Measurements from ENCODE around the gene PFN3. TPM values are rescaled to one million over a fixed set of nuclear protein-coding genes. Genes with fewer than 3 reads are reported as not detected.
A peak's percentile ranks its signal among the peaks of the same experiment; 100 is the strongest.

PFN3 gene
- total and polyA plus RNA-seq, 2 of the 13 experiments (the other 11 are each of a cell fraction or from before 2014, with no cell fraction given), result not detected

DNA sequence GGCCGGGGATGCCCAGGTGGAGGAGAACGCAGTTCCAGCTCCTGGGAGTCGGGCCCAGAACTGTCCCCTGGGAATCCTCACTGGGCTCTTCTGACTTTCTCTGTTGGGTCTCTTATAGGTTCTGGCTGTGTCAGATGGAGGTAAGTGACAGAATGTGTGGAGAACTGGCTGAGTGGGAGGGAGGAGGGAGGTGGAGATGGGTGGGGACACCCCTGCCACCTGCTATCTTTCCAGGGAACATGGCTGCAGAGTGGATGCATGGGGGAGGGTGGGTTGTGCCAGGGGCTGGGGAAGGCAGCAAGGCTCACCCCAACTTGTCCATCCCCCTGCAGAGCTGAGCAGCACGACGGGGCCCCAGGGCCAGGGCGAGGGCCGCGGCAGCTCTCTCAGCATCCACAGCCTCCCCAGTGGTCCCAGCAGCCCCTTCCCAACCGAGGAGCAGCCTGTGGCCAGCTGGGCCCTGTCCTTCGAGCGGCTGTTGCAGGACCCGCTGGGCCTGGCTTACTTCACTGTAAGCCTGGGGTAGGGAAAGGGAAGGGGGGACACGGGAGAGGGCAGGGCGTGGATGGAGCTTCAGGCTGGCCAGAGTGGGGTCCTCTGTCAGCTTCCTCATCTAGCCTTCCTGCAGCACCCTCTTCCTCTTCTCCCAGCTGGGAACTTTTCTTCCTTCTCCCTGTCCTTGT is 34.5 kb downstream of the PFN3 start:
- no peaks in the 10 kb centered on the region for H3K79me2 ChIP-seq (ENCODE audit: insufficient read depth, low read length)
- H3K4me3 ChIP-seq (replicated peaks in 1 of 3; ENCODE audit: insufficient read depth in 1 of 3, low read depth in 2 of 3, low read length in 3 of 3), result peak overlapping the region; percentile 64 to 75 (median 68); a peak in 5 of 6 replicates
- H3K9me3 ChIP-seq (ENCODE audit: low read length), result no peaks in the 10 kb centered on the region
- no peaks in the 10 kb centered on the region for H3K36me3 ChIP-seq (replicated peaks in 1 of 2; ENCODE audit: control insufficient read depth in 1 of 2, insufficient read depth in 2 of 2, low read length in 2 of 2)
- ATAC-seq (0 out of 3 replicates have a peak, but pooled peaks have one; percentile 2), FAIRE-seq (no peak), DNase-seq (ENCODE audit: low spot score) (no peak)
- peak overlapping the region; percentile 85 for H3K4me2 ChIP-seq (ENCODE audit: low read depth, low read length)
- no peak overlapping the region for H2AFZ ChIP-seq (ENCODE audit: low read length)
- ChIA-PET CTCF (ENCODE audit: low intra/inter-chr PET ratio, low total read pairs) (no interaction called here), POLR2A (interaction anchor here (1.1 to 7.9 kb wide), 11 partner anchors 8 to 279 kb away, joined by 3 to 239 read pairs (median 10); partner anchors contain the start of genes FGFR4, GRK6, LMAN2 and RGS14)
- H3K4me1 ChIP-seq (ENCODE audit: insufficient read depth, low read length), result peaks cover 86% of the 10 kb centered on the region
- WGBS (ENCODE audit: low lambda C conversion rate), result 12% methylated on average over 6 of the region's 14 CpGs
- H3K9ac ChIP-seq (ENCODE audit: insufficient read depth, low read depth, low read length), result peak overlapping the region; percentile 67
- BruUV-seq (replicated peaks), result no TSS peak
- H3K27me3 ChIP-seq (ENCODE audit: control insufficient read depth in 1 of 2, insufficient read depth in 2 of 2, low read length in 2 of 2), result peaks cover 0 to 16% of the 10 kb centered on the region in 2 experiments; a peak in 4 of 5 replicates
- intact Hi-C loops (cut with micrococcal nuclease; ENCODE audit: unreplicated experiment) (loop anchor here (5.0 kb wide), 1 partner anchor 49 kb away; no protein-coding TSS in a partner anchor), in situ Hi-C loops (cut with HindIII; ENCODE audit: extremely low pct_ligation_motif_present, low pct_unique_long_range_greater_than_20kb) (loop anchor here (25.0 kb wide), 1 partner anchor 829 kb away; the partner anchor contains the start of genes CDHR2 and RNF44)
- H3K27ac ChIP-seq (ENCODE audit: extremely low read length, insufficient read depth, low read length), result peak overlapping the region; percentile 79
- no peaks in the 10 kb centered on the region for H4K20me1 ChIP-seq (ENCODE audit: insufficient read depth, low read length)
- TF ChIP-seq ZZZ3 (CRISPR knock-in tag; IDR thresholded peaks at IDR 0.05; ENCODE audit: borderline replicate concordance) (0 out of 2 replicates have a peak, but pooled peaks have one; percentile 52), ZNF329 (CRISPR knock-in tag; IDR thresholded peaks at IDR 0.05; ENCODE audit: low read depth) (no peak), MAF1 (CRISPR knock-in tag; IDR thresholded peaks at IDR 0.05; ENCODE audit: borderline replicate concordance) (0 out of 2 replicates have a peak, but pooled peaks have one; percentile 15), MAZ (IDR thresholded peaks at IDR 0.05; ENCODE audit: borderline replicate concordance, low read depth, low read length) (no peak), MAZ (CRISPR knock-in tag; IDR thresholded peaks at IDR 0.05; ENCODE audit: low read depth) (0 out of 2 replicates have a peak, but pooled peaks have one; percentile 2), PCBP1 (IDR thresholded peaks at IDR 0.05; ENCODE audit: borderline replicate concordance, low read depth, low read length) (0 out of 2 replicates have a peak, but pooled peaks have one; percentile 61), RNF2 (conservative IDR thresholded peaks at IDR 0.05; ENCODE audit: low read depth) (no peak), HHEX (CRISPR knock-in tag; IDR thresholded peaks at IDR 0.05) (no peak), ZNF10 (CRISPR knock-in tag; IDR thresholded peaks at IDR 0.05; ENCODE audit: borderline replicate concordance, low read depth) (no peak)
- TF ChIP-seq, protein P1, sequence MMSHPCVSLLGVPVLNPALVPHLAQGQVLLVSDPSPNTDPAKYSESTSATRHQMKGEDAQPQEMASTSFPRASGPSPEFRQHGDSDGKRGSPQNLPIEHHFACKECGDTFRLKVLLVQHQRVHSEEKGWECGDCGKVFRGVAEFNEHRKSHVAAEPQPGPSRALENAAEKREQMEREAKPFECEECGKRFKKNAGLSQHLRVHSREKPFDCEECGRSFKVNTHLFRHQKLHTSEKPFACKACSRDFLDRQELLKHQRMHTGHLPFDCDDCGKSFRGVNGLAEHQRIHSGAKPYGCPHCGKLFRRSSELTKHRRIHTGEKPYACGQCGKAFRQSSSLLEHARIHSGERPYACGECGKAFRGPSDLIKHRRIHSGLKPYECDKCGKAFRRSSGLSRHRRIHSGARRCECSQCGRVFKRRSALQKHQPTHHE (CRISPR knock-in tag; IDR thresholded peaks at IDR 0.05; ENCODE audit: borderline replicate concordance), result no peak
- TF ChIP-seq, protein P2, sequence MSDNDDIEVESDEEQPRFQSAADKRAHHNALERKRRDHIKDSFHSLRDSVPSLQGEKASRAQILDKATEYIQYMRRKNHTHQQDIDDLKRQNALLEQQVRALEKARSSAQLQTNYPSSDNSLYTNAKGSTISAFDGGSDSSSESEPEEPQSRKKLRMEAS (IDR thresholded peaks at IDR 0.05), result peak; percentile 8; the same call in 1 of the 2 replicates
- TF ChIP-seq, protein P3, sequence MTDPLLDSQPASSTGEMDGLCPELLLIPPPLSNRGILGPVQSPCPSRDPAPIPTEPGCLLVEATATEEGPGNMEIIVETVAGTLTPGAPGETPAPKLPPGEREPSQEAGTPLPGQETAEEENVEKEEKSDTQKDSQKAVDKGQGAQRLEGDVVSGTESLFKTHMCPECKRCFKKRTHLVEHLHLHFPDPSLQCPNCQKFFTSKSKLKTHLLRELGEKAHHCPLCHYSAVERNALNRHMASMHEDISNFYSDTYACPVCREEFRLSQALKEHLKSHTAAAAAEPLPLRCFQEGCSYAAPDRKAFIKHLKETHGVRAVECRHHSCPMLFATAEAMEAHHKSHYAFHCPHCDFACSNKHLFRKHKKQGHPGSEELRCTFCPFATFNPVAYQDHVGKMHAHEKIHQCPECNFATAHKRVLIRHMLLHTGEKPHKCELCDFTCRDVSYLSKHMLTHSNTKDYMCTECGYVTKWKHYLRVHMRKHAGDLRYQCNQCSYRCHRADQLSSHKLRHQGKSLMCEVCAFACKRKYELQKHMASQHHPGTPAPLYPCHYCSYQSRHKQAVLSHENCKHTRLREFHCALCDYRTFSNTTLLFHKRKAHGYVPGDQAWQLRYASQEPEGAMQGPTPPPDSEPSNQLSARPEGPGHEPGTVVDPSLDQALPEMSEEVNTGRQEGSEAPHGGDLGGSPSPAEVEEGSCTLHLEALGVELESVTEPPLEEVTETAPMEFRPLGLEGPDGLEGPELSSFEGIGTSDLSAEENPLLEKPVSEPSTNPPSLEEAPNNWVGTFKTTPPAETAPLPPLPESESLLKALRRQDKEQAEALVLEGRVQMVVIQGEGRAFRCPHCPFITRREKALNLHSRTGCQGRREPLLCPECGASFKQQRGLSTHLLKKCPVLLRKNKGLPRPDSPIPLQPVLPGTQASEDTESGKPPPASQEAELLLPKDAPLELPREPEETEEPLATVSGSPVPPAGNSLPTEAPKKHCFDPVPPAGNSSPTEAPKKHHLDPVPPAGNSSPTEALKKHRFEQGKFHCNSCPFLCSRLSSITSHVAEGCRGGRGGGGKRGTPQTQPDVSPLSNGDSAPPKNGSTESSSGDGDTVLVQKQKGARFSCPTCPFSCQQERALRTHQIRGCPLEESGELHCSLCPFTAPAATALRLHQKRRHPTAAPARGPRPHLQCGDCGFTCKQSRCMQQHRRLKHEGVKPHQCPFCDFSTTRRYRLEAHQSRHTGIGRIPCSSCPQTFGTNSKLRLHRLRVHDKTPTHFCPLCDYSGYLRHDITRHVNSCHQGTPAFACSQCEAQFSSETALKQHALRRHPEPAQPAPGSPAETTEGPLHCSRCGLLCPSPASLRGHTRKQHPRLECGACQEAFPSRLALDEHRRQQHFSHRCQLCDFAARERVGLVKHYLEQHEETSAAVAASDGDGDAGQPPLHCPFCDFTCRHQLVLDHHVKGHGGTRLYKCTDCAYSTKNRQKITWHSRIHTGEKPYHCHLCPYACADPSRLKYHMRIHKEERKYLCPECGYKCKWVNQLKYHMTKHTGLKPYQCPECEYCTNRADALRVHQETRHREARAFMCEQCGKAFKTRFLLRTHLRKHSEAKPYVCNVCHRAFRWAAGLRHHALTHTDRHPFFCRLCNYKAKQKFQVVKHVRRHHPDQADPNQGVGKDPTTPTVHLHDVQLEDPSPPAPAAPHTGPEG (CRISPR knock-in tag; IDR thresholded peaks at IDR 0.05), result no peak
- TF ChIP-seq, protein P4, sequence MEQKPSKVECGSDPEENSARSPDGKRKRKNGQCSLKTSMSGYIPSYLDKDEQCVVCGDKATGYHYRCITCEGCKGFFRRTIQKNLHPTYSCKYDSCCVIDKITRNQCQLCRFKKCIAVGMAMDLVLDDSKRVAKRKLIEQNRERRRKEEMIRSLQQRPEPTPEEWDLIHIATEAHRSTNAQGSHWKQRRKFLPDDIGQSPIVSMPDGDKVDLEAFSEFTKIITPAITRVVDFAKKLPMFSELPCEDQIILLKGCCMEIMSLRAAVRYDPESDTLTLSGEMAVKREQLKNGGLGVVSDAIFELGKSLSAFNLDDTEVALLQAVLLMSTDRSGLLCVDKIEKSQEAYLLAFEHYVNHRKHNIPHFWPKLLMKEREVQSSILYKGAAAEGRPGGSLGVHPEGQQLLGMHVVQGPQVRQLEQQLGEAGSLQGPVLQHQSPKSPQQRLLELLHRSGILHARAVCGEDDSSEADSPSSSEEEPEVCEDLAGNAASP (CRISPR knock-in tag; IDR thresholded peaks at IDR 0.05; ENCODE audit: borderline replicate concordance), result no peak

Data from HepG2 (cell line).